Neural cell (in vitro differentiated cells): Measurements from ENCODE around the gene IFI27. TPM values are rescaled to one million over a fixed set of nuclear protein-coding genes. Genes with fewer than 3 reads are reported as not detected.

Source experiments
- H2AFZ ChIP-seq: fragments of 200-600, 300-800 bp; sonication (generic), shearing (Covaris generic); 2 replicates; pipeline ENCODE4 v1.6.0; 2014; ENCODE audit warnings: low read depth, mild to moderate bottlenecking, antibody characterized with exemption, low read length, moderate library complexity
- H3F3A ChIP-seq: fragments of 200-600 bp; shearing (Covaris generic); 2 replicates; pipeline ENCODE4 v1.6.1; 2016; ENCODE audit warnings: mild to moderate bottlenecking, moderate library complexity, mixed read lengths, antibody characterized with exemption, low read length; ENCODE audit not compliant: insufficient read depth, poor library complexity, severe bottlenecking
- H3K27ac ChIP-seq: fragments of 200-600, 300-800 bp; sonication (generic), shearing (Covaris generic); 2 replicates; pipeline ENCODE4 v1.5.1; 2014; ENCODE audit warnings: mild to moderate bottlenecking, low read length, moderate library complexity
- H3K27me3 ChIP-seq: fragments of 300-800, 200-600 bp; sonication (generic), shearing (Covaris generic); 2 replicates; pipeline ENCODE4 v1.6.0; 2014; ENCODE audit warnings: mild to moderate bottlenecking, low read depth, low read length, moderate library complexity; ENCODE audit not compliant: insufficient read depth
- H3K36me3 ChIP-seq: fragments of 300-800, 200-600 bp; sonication (generic), shearing (Covaris generic); 2 replicates; pipeline ENCODE4 v1.5.1; 2014; ENCODE audit warnings: mild to moderate bottlenecking, antibody characterized with exemption, low read length, moderate library complexity; ENCODE audit not compliant: insufficient read depth
- H3K4me2 ChIP-seq: fragments of 300-800, 200-600 bp; sonication (generic), shearing (Covaris generic); 2 replicates; pipeline ENCODE4 v1.6.0; 2014; ENCODE audit warnings: mild to moderate bottlenecking, low read length
- H3K4me3 ChIP-seq: fragments of 300-800, 200-600 bp; sonication (generic), shearing (Covaris generic); 2 replicates; pipeline ENCODE4 v1.5.1; 2014; ENCODE audit warnings: mild to moderate bottlenecking, low read length, moderate library complexity
- H3K79me2 ChIP-seq: fragments of 200-600 bp; shearing (Covaris generic); replicated peaks from 2 replicates; pipeline ENCODE4 v1.6.0; 2014; ENCODE audit warnings: mild to moderate bottlenecking, low read length, moderate library complexity; ENCODE audit not compliant: insufficient read depth
- H3K9ac ChIP-seq: fragments of 300-800, 200-600 bp; sonication (generic), shearing (Covaris generic); 2 replicates; pipeline ENCODE4 v1.6.1; 2016; ENCODE audit warnings: mild to moderate bottlenecking, low read length, mixed read lengths
- H3K9me2 ChIP-seq: fragments of 200-600 bp; shearing (Covaris generic); 2 replicates; pipeline ENCODE4 v1.6.1; 2016; ENCODE audit warnings: mild to moderate bottlenecking, low read length, mixed read lengths; ENCODE audit not compliant: insufficient read depth
- H3K9me3 ChIP-seq: fragments of 200-600, 300-800 bp; sonication (generic), shearing (Covaris generic); 2 replicates; pipeline ENCODE4 v1.6.1; 2016; ENCODE audit warnings: mild to moderate bottlenecking, mixed run types, low read length, moderate library complexity, mixed read lengths
- H4K20me1 ChIP-seq: fragments of 200-600 bp; shearing (Covaris generic); 2 replicates; pipeline ENCODE4 v1.6.1; 2016; ENCODE audit warnings: mild to moderate bottlenecking, mixed run types; ENCODE audit not compliant: insufficient read depth
- CTCF ChIP-seq: fragments of 450-650 bp; IDR thresholded peaks from 2 replicates; pipeline ENCODE4 v1.5.1; 2014; ENCODE audit warnings: antibody characterized with exemption, mild to moderate bottlenecking, moderate library complexity; ENCODE audit not compliant: poor library complexity, severe bottlenecking
- EP300 ChIP-seq: fragments of 450-650 bp; conservative IDR thresholded peaks from 2 replicates; pipeline ENCODE4 v1.6.1; 2014; ENCODE audit warnings: antibody characterized with exemption, mild to moderate bottlenecking, moderate library complexity; ENCODE audit not compliant: poor library complexity, severe bottlenecking
- EZH2 ChIP-seq: fragments of 200-600, 300-800 bp; shearing (Covaris generic), sonication (generic); IDR thresholded peaks from 2 replicates; pipeline ENCODE4 v1.6.1; 2014; ENCODE audit warnings: antibody characterized with exemption, low read length, borderline replicate concordance, mild to moderate bottlenecking; ENCODE audit not compliant: insufficient read depth, poor library complexity, severe bottlenecking
- MXI1 ChIP-seq: fragments of 450-650 bp; conservative IDR thresholded peaks from 2 replicates; pipeline ENCODE4 v1.6.1; 2014; ENCODE audit warnings: antibody characterized with exemption, mild to moderate bottlenecking; ENCODE audit not compliant: poor library complexity, severe bottlenecking
- POLR2AphosphoS5 ChIP-seq: IDR thresholded peaks from 2 replicates; pipeline ENCODE4 v1.6.1; 2012
- RAD21 ChIP-seq: fragments of 450-650 bp; conservative IDR thresholded peaks from 2 replicates; pipeline ENCODE4 v1.6.1; 2014; ENCODE audit warnings: antibody characterized with exemption, mild to moderate bottlenecking, moderate library complexity
- REST ChIP-seq: IDR thresholded peaks from 2 replicates; pipeline ENCODE4 v1.6.1; 2012; ENCODE audit warnings: borderline replicate concordance
- SMC3 ChIP-seq: fragments of 450-650 bp; conservative IDR thresholded peaks from 2 replicates; pipeline ENCODE4 v1.6.1; 2014; ENCODE audit warnings: antibody characterized with exemption, mild to moderate bottlenecking, moderate library complexity; ENCODE audit not compliant: poor library complexity
- TAF1 ChIP-seq: IDR thresholded peaks from 2 replicates; pipeline ENCODE4 v1.6.1; 2012; ENCODE audit warnings: low read depth
- polyA plus RNA-seq: library from polyadenylated mRNA; depleted of rRNA; stranded (reverse); fragments of >200 nt; gene quantifications from 2 replicates; pipeline ENCODE4 v1.2.3, GENCODE V29; 2014

Gene IFI27
- polyA plus RNA-seq, 1 donor from 2014 or later: 2.2 TPM

- TF ChIP-seq TAF1: no peak
- Histone ChIP-seq H3K27ac (no peak overlapping the region), H3K4me2 (no peak overlapping the region), H3K9me2 (no peaks in the 10 kb centered on the region), H3K9ac (no peak overlapping the region), H3F3A (no peaks in the 10 kb centered on the region), H3K4me3 (no peak overlapping the region), H3K27me3 (no peaks in the 10 kb centered on the region), H4K20me1 (no peaks in the 10 kb centered on the region), H3K9me3 (no peaks in the 10 kb centered on the region), H2AFZ (no peak overlapping the region), H3K36me3 (no peaks in the 10 kb centered on the region), H3K79me2 (no peaks in the 10 kb centered on the region)
Measured at GRCh38 chr14:94113073-94113472, 2.5 kb downstream of the IFI27 start.

- Histone ChIP-seq H3K9me2 (no peaks in the 10 kb centered on the region), H3K27ac (no peak overlapping the region), H4K20me1 (no peaks in the 10 kb centered on the region), H3F3A (no peaks in the 10 kb centered on the region), H3K4me2 (no peak overlapping the region), H3K9me3 (no peaks in the 10 kb centered on the region), H3K79me2 (no peaks in the 10 kb centered on the region), H2AFZ (no peak overlapping the region), H3K27me3 (no peaks in the 10 kb centered on the region), H3K9ac (no peak overlapping the region), H3K36me3 (no peaks in the 10 kb centered on the region), H3K4me3 (no peak overlapping the region)
- TF ChIP-seq POLR2AphosphoS5 (no peak), MXI1 (no peak), REST (no peak), SMC3 (no peak), EZH2 (no peak), CTCF (no peak), RAD21 (no peak), EP300 (no peak), TAF1 (no peak)
Measured at GRCh38 chr14:94113490-94113889, 3.0 kb downstream of the IFI27 start.
